Liver (tissue), 9 donors: Measurements from ENCODE around the gene PRR11. TPM values are rescaled to one million over a fixed set of nuclear protein-coding genes. Genes with fewer than 3 reads are reported as not detected.

Source experiments
- DNase-seq: peaks from one replicate; pipeline ENCODE4 v3.0.0-alpha.2; 2017; ENCODE audit warnings: low spot score
- H3K27ac ChIP-seq, 2 donors: one replicate each; pipeline ENCODE4 v1.7.0; 2013; ENCODE audit warnings: inconsistent platforms in 2 of 2, low read length in 2 of 2, control low read depth in 1 of 2, low read depth in 1 of 2, mild to moderate bottlenecking in 1 of 2
- H3K27me3 ChIP-seq, 4 donors: one replicate each; pipeline versions ENCODE4 v1.6.1 to v1.7.0; 2013; ENCODE audit warnings: low read length in 3 of 4, inconsistent platforms in 1 of 4, mild to moderate bottlenecking in 1 of 4, moderate library complexity in 1 of 4; ENCODE audit not compliant: control insufficient read depth in 4 of 4, insufficient read depth in 4 of 4
- H3K36me3 ChIP-seq, 4 donors: one replicate each; pipeline versions ENCODE4 v1.6.1 to v1.7.0; 2013; ENCODE audit warnings: low read length in 3 of 4, mild to moderate bottlenecking in 3 of 4, low read depth in 1 of 4, moderate library complexity in 1 of 4; ENCODE audit not compliant: control insufficient read depth in 4 of 4, insufficient read depth in 3 of 4
- H3K4me1 ChIP-seq, 4 donors: one replicate each; pipeline versions ENCODE4 v1.6.1 to v1.7.0; 2013; ENCODE audit warnings: low read length in 3 of 4, mild to moderate bottlenecking in 3 of 4, moderate library complexity in 1 of 4; ENCODE audit not compliant: control insufficient read depth in 4 of 4, insufficient read depth in 4 of 4
- H3K4me3 ChIP-seq, 3 donors: one replicate each; pipeline versions ENCODE4 v1.6.1 to v1.7.0; 2013; ENCODE audit warnings: low read length in 3 of 3, control low read depth in 1 of 3, low read depth in 1 of 3, mild to moderate bottlenecking in 1 of 3
- H3K9ac ChIP-seq, 2 donors: one replicate each; pipeline ENCODE4 v1.7.0; 2013; ENCODE audit warnings: low read length in 2 of 2, mild to moderate bottlenecking in 2 of 2, moderate library complexity in 2 of 2, control low read depth in 1 of 2, low read depth in 1 of 2
- H3K9me3 ChIP-seq, 4 donors: one replicate each; pipeline versions ENCODE4 v1.6.1 to v1.7.0; 2013; ENCODE audit warnings: low read length in 3 of 4; ENCODE audit not compliant: control insufficient read depth in 4 of 4
- CTCF ChIP-seq: fragments of 150-350 bp; IDR thresholded peaks from 2 replicates; pipeline ENCODE4 v1.5.1; 2017; ENCODE audit warnings: improper control_type of control experiment, low read depth, low read length; ENCODE audit not compliant: missing input control
- EGR1 ChIP-seq, 2 donors: IDR thresholded peaks; 2 replicates each; pipeline ENCODE4 v1.6.1; 2016 to 2018; ENCODE audit warnings: antibody characterized with exemption in 2 of 2, low read depth in 2 of 2
- FOXA1 ChIP-seq: IDR thresholded peaks from 2 replicates; pipeline ENCODE4 v1.6.1; 2016; ENCODE audit warnings: antibody characterized with exemption
- FOXA2 ChIP-seq: IDR thresholded peaks from 2 replicates; pipeline ENCODE4 v1.6.1; 2016; ENCODE audit warnings: antibody characterized with exemption
- GABPA ChIP-seq, 2 donors: IDR thresholded peaks in 1 of 2; conservative IDR thresholded peaks in 1 of 2; 2 replicates each; pipeline ENCODE4 v1.6.1; 2016; ENCODE audit warnings: antibody characterized with exemption in 2 of 2, mild to moderate bottlenecking in 1 of 2, moderate library complexity in 1 of 2
- HNF4A ChIP-seq, 2 donors: conservative IDR thresholded peaks; 2 replicates each; pipeline ENCODE4 v1.6.1; 2016; ENCODE audit warnings: antibody characterized with exemption in 2 of 2, mild to moderate bottlenecking in 2 of 2
- HNF4G ChIP-seq: IDR thresholded peaks from 2 replicates; pipeline ENCODE4 v1.6.1; 2016; ENCODE audit warnings: antibody characterized with exemption
- JUND ChIP-seq, 2 donors: IDR thresholded peaks; 2 replicates each; pipeline ENCODE4 v1.6.1; 2016; ENCODE audit warnings: antibody characterized with exemption in 2 of 2
- MAX ChIP-seq: IDR thresholded peaks from 2 replicates; pipeline ENCODE4 v1.6.1; 2016; ENCODE audit warnings: antibody characterized with exemption
- NR2F2 ChIP-seq: IDR thresholded peaks from 2 replicates; pipeline ENCODE4 v1.6.1; 2016; ENCODE audit warnings: antibody characterized with exemption
- RAD21 ChIP-seq, 2 donors: IDR thresholded peaks; 2 replicates each; pipeline ENCODE4 v1.6.1; 2016; ENCODE audit warnings: antibody characterized with exemption in 2 of 2, mild to moderate bottlenecking in 2 of 2
- RXRA ChIP-seq, 2 donors: IDR thresholded peaks; 2 replicates each; pipeline ENCODE4 v1.6.1; 2017 to 2018; ENCODE audit warnings: antibody characterized with exemption in 2 of 2, mild to moderate bottlenecking in 1 of 2
- SP1 ChIP-seq: IDR thresholded peaks from 2 replicates; pipeline ENCODE4 v1.6.1; 2018; ENCODE audit warnings: antibody characterized with exemption, mild to moderate bottlenecking
- TAF1 ChIP-seq: conservative IDR thresholded peaks from 2 replicates; pipeline ENCODE4 v1.6.1; 2016; ENCODE audit warnings: antibody characterized with exemption, mild to moderate bottlenecking
- YY1 ChIP-seq: IDR thresholded peaks from 2 replicates; pipeline ENCODE4 v1.6.1; 2016; ENCODE audit warnings: antibody characterized with exemption, mild to moderate bottlenecking
- ZBTB33 ChIP-seq: IDR thresholded peaks from 2 replicates; pipeline ENCODE4 v1.6.1; 2016; ENCODE audit warnings: antibody characterized with exemption
- WGBS: extraction: QIAGEN DNeasy Blood & Tissue Kit; methylation state at CpG from one replicate; pipeline ENCODE4 v1.1.7; 2013; 5-methylcytosine and 5-hydroxymethylcytosine counted together
- polyA plus RNA-seq, 2 donors: library from polyadenylated mRNA; stranded (reverse) in 1 of 2; unstranded in 1 of 2; fragments of 200-250 nt in 1 of 2; fragments of >200 nt in 1 of 2; fragmentation: Nextera tagmentation in 1 of 2; extraction: Ambion mirVana in 1 of 2; gene quantifications; one replicate each; pipeline versions ENCODE4 v1.2.1 to v1.2.3, GENCODE V29; 2013 to 2015
- total RNA-seq, 2 donors: library from RNA; depleted of rRNA; stranded (reverse); fragments of >200 nt; gene quantifications; one replicate each; pipeline ENCODE4 v1.2.3, GENCODE V29; 2014
- TF ChIP-seq, protein P1 (sequence below): IDR thresholded peaks from 2 replicates; pipeline ENCODE4 v1.6.1; 2016; ENCODE audit warnings: antibody characterized with exemption, mild to moderate bottlenecking
- TF ChIP-seq, protein P2 (sequence below): IDR thresholded peaks from 2 replicates; pipeline ENCODE4 v1.6.1; 2016; ENCODE audit warnings: antibody characterized with exemption
- donor health status: healthy.
- donor health status: healthy.
- donor health status: healthy.
- donor health status: healthy.
- donor health status: healthy.

The PRR11 gene
- total and polyA plus RNA-seq, 4 donors: 0.17 to 17.7 (median 0.95) TPM

DNA sequence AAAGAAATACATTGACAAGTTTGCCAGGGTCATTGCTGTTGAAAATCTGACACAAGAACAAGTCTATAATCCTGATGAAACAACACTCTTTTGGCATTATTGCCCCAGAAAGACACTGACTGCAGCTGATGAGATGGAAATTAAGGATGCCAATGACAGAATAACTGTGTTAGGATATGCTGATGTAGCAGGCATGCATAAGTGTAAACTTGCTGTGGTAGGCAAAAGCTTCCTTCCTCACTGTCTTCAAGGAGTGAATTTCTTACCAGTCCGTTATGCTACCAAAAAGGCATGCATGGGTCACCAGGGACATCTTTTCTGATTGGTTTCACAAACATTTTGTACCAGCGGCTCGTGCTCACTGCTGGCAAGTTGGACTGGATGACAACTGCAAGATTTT, 75.2 kb downstream of the PRR11 start:
- Histone ChIP-seq H3K9me3 (no peaks in the 10 kb centered on the region), H3K9ac (no peak overlapping the region), H3K36me3 (no peaks in the 10 kb centered on the region), H3K4me1 (no peaks in the 10 kb centered on the region), H3K4me3 (no peak overlapping the region), H3K27ac (no peak overlapping the region), H3K27me3 (no peaks in the 10 kb centered on the region)
- TF ChIP-seq RXRA (IDR thresholded peaks at IDR 0.05) (no peak), FOXA1 (no peak)
- DNase-seq: no peak
- 86% methylated on average over 3 of the region's 3 CpGs for WGBS

DNA sequence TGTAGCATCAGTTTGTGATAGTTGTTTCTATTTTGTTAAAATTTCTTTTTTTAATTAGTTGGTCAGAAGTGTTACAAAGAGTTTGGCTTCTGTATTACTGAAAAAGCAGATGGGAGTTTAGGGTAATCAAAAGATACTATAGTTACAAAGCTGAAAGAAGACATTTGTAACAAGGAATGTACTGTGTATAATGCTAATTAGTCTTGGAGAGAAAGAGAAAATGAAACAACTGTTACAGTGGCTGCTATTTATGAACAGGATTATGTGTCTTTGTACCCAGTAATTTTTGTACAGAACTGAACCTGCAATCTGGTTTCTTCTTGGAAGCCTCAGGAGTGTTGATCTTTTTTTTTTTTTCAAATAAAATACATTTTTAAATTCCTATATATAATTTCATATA, 79.1 kb downstream of the PRR11 start:
- no peak overlapping the region for H3K9ac ChIP-seq
- H3K27ac ChIP-seq: no peak overlapping the region
- no peaks in the 10 kb centered on the region for H3K27me3 ChIP-seq
- no peak overlapping the region for H3K4me3 ChIP-seq
- H3K9me3 ChIP-seq: no peaks in the 10 kb centered on the region
- H3K36me3 ChIP-seq: no peaks in the 10 kb centered on the region
- no peak for TF ChIP-seq JUND (IDR thresholded peaks at IDR 0.05)
- TF ChIP-seq RXRA (IDR thresholded peaks at IDR 0.05): no peak
- no peak for TF ChIP-seq GABPA (IDR thresholded peaks at IDR 0.05 in 1 of 2, conservative IDR thresholded peaks at IDR 0.05 in 1 of 2)
- TF ChIP-seq NR2F2: no peak
- no peak for TF ChIP-seq MAX
- no peak for TF ChIP-seq EGR1 (IDR thresholded peaks at IDR 0.05; ENCODE audit: low read depth in 2 of 2)
- TF ChIP-seq CTCF: no peak
- no peak for TF ChIP-seq RAD21 (IDR thresholded peaks at IDR 0.05)
- no peaks in the 10 kb centered on the region for H3K4me1 ChIP-seq
- DNase-seq: no peak

GRCh38 chr17:59238906-59239305, 83.4 kb downstream of the PRR11 start:
- no peak overlapping the region for H3K9ac ChIP-seq
- no peaks in the 10 kb centered on the region for H3K4me1 ChIP-seq
- DNase-seq: no peak
- no peaks in the 10 kb centered on the region for H3K27me3 ChIP-seq
- no peak overlapping the region for H3K27ac ChIP-seq
- TF ChIP-seq HNF4A (conservative IDR thresholded peaks at IDR 0.05) (no peak), ZBTB33 (no peak), MAX (no peak), HNF4G (no peak), TAF1 (no peak), CTCF (no peak), EGR1 (IDR thresholded peaks at IDR 0.05; ENCODE audit: low read depth in 2 of 2) (no peak), RAD21 (IDR thresholded peaks at IDR 0.05) (no peak), FOXA2 (no peak), RXRA (IDR thresholded peaks at IDR 0.05) (no peak), FOXA1 (no peak), SP1 (no peak), JUND (IDR thresholded peaks at IDR 0.05) (no peak), YY1 (no peak), NR2F2 (no peak)
- TF ChIP-seq, protein P1, sequence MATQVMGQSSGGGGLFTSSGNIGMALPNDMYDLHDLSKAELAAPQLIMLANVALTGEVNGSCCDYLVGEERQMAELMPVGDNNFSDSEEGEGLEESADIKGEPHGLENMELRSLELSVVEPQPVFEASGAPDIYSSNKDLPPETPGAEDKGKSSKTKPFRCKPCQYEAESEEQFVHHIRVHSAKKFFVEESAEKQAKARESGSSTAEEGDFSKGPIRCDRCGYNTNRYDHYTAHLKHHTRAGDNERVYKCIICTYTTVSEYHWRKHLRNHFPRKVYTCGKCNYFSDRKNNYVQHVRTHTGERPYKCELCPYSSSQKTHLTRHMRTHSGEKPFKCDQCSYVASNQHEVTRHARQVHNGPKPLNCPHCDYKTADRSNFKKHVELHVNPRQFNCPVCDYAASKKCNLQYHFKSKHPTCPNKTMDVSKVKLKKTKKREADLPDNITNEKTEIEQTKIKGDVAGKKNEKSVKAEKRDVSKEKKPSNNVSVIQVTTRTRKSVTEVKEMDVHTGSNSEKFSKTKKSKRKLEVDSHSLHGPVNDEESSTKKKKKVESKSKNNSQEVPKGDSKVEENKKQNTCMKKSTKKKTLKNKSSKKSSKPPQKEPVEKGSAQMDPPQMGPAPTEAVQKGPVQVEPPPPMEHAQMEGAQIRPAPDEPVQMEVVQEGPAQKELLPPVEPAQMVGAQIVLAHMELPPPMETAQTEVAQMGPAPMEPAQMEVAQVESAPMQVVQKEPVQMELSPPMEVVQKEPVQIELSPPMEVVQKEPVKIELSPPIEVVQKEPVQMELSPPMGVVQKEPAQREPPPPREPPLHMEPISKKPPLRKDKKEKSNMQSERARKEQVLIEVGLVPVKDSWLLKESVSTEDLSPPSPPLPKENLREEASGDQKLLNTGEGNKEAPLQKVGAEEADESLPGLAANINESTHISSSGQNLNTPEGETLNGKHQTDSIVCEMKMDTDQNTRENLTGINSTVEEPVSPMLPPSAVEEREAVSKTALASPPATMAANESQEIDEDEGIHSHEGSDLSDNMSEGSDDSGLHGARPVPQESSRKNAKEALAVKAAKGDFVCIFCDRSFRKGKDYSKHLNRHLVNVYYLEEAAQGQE: no peak
- TF ChIP-seq, protein P2, sequence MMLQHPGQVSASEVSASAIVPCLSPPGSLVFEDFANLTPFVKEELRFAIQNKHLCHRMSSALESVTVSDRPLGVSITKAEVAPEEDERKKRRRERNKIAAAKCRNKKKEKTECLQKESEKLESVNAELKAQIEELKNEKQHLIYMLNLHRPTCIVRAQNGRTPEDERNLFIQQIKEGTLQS: no peak
- H3K9me3 ChIP-seq: no peaks in the 10 kb centered on the region
- no peak overlapping the region for H3K4me3 ChIP-seq
- no peaks in the 10 kb centered on the region for H3K36me3 ChIP-seq
- 96% methylated on average over 2 of the region's 2 CpGs for WGBS
